DND-41 (cell line): Measurements from ENCODE around the gene TSHZ2.
A peak's percentile ranks its signal among the peaks of the same experiment; 100 is the strongest.

Experiments used
- ATAC-seq: fragments of 200-7000 bp; cut with Tn5 transposase; 3 replicates; pipeline ENCODE4 v1.9.1; 2021; ENCODE audit warnings: low read depth; ENCODE audit not compliant: insufficient read depth
- DNase-seq: peaks from one replicate; pipeline ENCODE4 v3.0.0-alpha.2; 2020
- H2AFZ ChIP-seq: 2 replicates; pipeline ENCODE4 v1.6.0; 2012; ENCODE audit warnings: low read depth, low read length
- H3K27ac ChIP-seq: 2 replicates; pipeline ENCODE4 v1.5.1; 2012; ENCODE audit warnings: low read length, inconsistent platforms
- H3K27me3 ChIP-seq: fragments of 200-600 bp; sonication (generic); 2 replicates; pipeline ENCODE4 v1.6.0; 2012; ENCODE audit warnings: low read length, mild to moderate bottlenecking, inconsistent platforms; ENCODE audit not compliant: insufficient read depth, poor library complexity
- H3K36me3 ChIP-seq: 2 replicates; pipeline ENCODE4 v1.5.1; 2012; ENCODE audit warnings: low read length, inconsistent platforms; ENCODE audit not compliant: insufficient read depth
- H3K4me1 ChIP-seq: 2 replicates; pipeline ENCODE4 v1.5.1; 2012; ENCODE audit warnings: mild to moderate bottlenecking, low read length; ENCODE audit not compliant: insufficient read depth
- H3K4me2 ChIP-seq: 2 replicates; pipeline ENCODE4 v1.6.0; 2012; ENCODE audit warnings: mild to moderate bottlenecking, moderate library complexity, low read length, inconsistent platforms; ENCODE audit not compliant: insufficient read depth
- H3K4me3 ChIP-seq, 2 experiments: fragments of 200-600 bp in 1 of 2; shearing (Covaris generic) in 1 of 2; 2 replicates each; pipeline ENCODE4 v1.5.1; 2012 to 2016; ENCODE audit warnings: inconsistent platforms in 2 of 2, low read length in 2 of 2, mild to moderate bottlenecking in 2 of 2, low read depth in 1 of 2, moderate library complexity in 1 of 2
- H3K79me2 ChIP-seq: 2 replicates; pipeline ENCODE4 v1.6.0; 2012; ENCODE audit warnings: low read length, inconsistent platforms; ENCODE audit not compliant: insufficient read depth
- H3K9ac ChIP-seq: 2 replicates; pipeline ENCODE4 v1.6.0; 2012; ENCODE audit warnings: low read depth, mild to moderate bottlenecking, inconsistent platforms, low read length, moderate library complexity
- H3K9me3 ChIP-seq: 2 replicates; pipeline ENCODE4 v1.5.1; 2012; ENCODE audit warnings: low read length, moderate library complexity, mild to moderate bottlenecking, inconsistent platforms; ENCODE audit not compliant: insufficient read depth, severe bottlenecking
- H4K20me1 ChIP-seq: 2 replicates; pipeline ENCODE4 v1.6.0; 2012; ENCODE audit warnings: low read length; ENCODE audit not compliant: insufficient read depth
- CTCF ChIP-seq: IDR thresholded peaks from 2 replicates; pipeline ENCODE4 v1.5.1; 2012; ENCODE audit warnings: borderline replicate concordance, low read length, moderate library complexity, mild to moderate bottlenecking; ENCODE audit not compliant: poor library complexity, severe bottlenecking; ENCODE audit errors: extremely low read depth
- EZH2 ChIP-seq: IDR thresholded peaks from 3 replicates; pipeline ENCODE4 v1.6.1; 2012; ENCODE audit warnings: borderline replicate concordance, low read depth, mild to moderate bottlenecking, moderate library complexity, low read length, inconsistent platforms; ENCODE audit not compliant: severe bottlenecking

The TSHZ2 gene

GRCh38 chr20:53157443-53158408 lies 185.6 kb downstream of the TSHZ2 start:
- Histone ChIP-seq H3K27ac (no peak overlapping the region), H4K20me1 (no peaks in the 10 kb centered on the region), H3K27me3 (peaks cover 33% of the 10 kb centered on the region), H3K9me3 (no peaks in the 10 kb centered on the region), H3K4me3 (no peak overlapping the region), H3K36me3 (no peaks in the 10 kb centered on the region), H3K4me1 (no peaks in the 10 kb centered on the region), H2AFZ (no peak overlapping the region), H3K4me2 (no peak overlapping the region), H3K79me2 (no peaks in the 10 kb centered on the region), H3K9ac (no peak overlapping the region)
- TF ChIP-seq EZH2 (no peak), CTCF (peak; percentile 83)
- DNase-seq (peak; percentile 60), ATAC-seq (peak; percentile 67)

GRCh38 chr20:53159160-53159559 lies 187.0 kb downstream of the TSHZ2 start:
- Histone ChIP-seq H3K9ac (no peak overlapping the region), H3K36me3 (no peaks in the 10 kb centered on the region), H3K4me1 (no peaks in the 10 kb centered on the region), H3K27me3 (peaks cover 22% of the 10 kb centered on the region), H4K20me1 (no peaks in the 10 kb centered on the region), H3K79me2 (no peaks in the 10 kb centered on the region), H2AFZ (no peak overlapping the region), H3K27ac (no peak overlapping the region), H3K4me2 (no peak overlapping the region), H3K4me3 (no peak overlapping the region), H3K9me3 (no peaks in the 10 kb centered on the region)
- ATAC-seq (no peak), DNase-seq (no peak)
- TF ChIP-seq EZH2 (no peak), CTCF (no peak)

- TF ChIP-seq EZH2 (no peak), CTCF (no peak)
- Histone ChIP-seq H3K79me2 (no peaks in the 10 kb centered on the region), H3K9me3 (no peaks in the 10 kb centered on the region), H3K4me3 (no peak overlapping the region), H3K9ac (no peak overlapping the region), H3K4me1 (no peaks in the 10 kb centered on the region), H3K36me3 (no peaks in the 10 kb centered on the region), H3K4me2 (no peak overlapping the region), H3K27ac (no peak overlapping the region), H3K27me3 (peaks cover 12% of the 10 kb centered on the region), H4K20me1 (no peaks in the 10 kb centered on the region), H2AFZ (no peak overlapping the region)
- DNase-seq, result no peak
- ATAC-seq, result no peak
Observed at GRCh38 chr20:53161073-53161472, 188.9 kb downstream of the TSHZ2 start.
